ENCODE measurements around the gene VRK3. TPM values are rescaled to one million over a fixed set of nuclear protein-coding genes. Genes with fewer than 3 reads are reported as not detected.

VRK3 gene
- total RNA-seq, 1 donor from 2014 or later, result 8.9 TPM

- H3K9me3 ChIP-seq (ENCODE audit: control insufficient read depth in 3 of 3, low read length in 3 of 3), result no peaks in the 10 kb centered on the region
- no peak overlapping the region for H3K27ac ChIP-seq (ENCODE audit: low read depth, low read length)
- no peak overlapping the region for H3K4me3 ChIP-seq (ENCODE audit: low read length in 3 of 3)
- H3K36me3 ChIP-seq (ENCODE audit: control insufficient read depth in 3 of 3, insufficient read depth in 3 of 3, low read length in 3 of 3), result no peaks in the 10 kb centered on the region
- peaks cover 0 to 2% (median 2%) of the 10 kb centered on the region in 3 donors for H3K27me3 ChIP-seq (ENCODE audit: control insufficient read depth in 3 of 3, insufficient read depth in 3 of 3, low read length in 3 of 3)
- no peak overlapping the region for H3K9ac ChIP-seq (ENCODE audit: low read depth in 1 of 3, low read length in 3 of 3)
- H3K4me1 ChIP-seq (ENCODE audit: control insufficient read depth in 3 of 3, insufficient read depth in 3 of 3, low read length in 3 of 3), result peaks cover 4 to 7% (median 4%) of the 10 kb centered on the region in 3 donors
Observed at GRCh38 chr19:49939721-49940481, 85.3 kb downstream of the VRK3 start.

GRCh38 chr19:49938662-49939061, 86.5 kb downstream of the VRK3 start:
- Histone ChIP-seq H3K9ac (ENCODE audit: low read depth in 1 of 3, low read length in 3 of 3) (no peak overlapping the region), H3K27ac (ENCODE audit: low read depth, low read length) (no peak overlapping the region), H3K4me1 (ENCODE audit: control insufficient read depth in 3 of 3, insufficient read depth in 3 of 3, low read length in 3 of 3) (peaks cover 4 to 7% (median 4%) of the 10 kb centered on the region in 3 donors), H3K36me3 (ENCODE audit: control insufficient read depth in 3 of 3, insufficient read depth in 3 of 3, low read length in 3 of 3) (no peaks in the 10 kb centered on the region), H3K4me3 (ENCODE audit: low read length in 3 of 3) (no peak overlapping the region), H3K27me3 (ENCODE audit: control insufficient read depth in 3 of 3, insufficient read depth in 3 of 3, low read length in 3 of 3) (peaks cover 0 to 2% (median 2%) of the 10 kb centered on the region in 3 donors), H3K9me3 (ENCODE audit: control insufficient read depth in 3 of 3, low read length in 3 of 3) (no peaks in the 10 kb centered on the region)

GRCh38 chr19:49937750-49938381, 87.3 kb downstream of the VRK3 start:
- no peaks in the 10 kb centered on the region for H3K9me3 ChIP-seq (ENCODE audit: control insufficient read depth in 3 of 3, low read length in 3 of 3)
- H3K27ac ChIP-seq (ENCODE audit: low read depth, low read length), result no peak overlapping the region
- H3K4me3 ChIP-seq (ENCODE audit: low read length in 3 of 3), result peak overlapping the region in 1 of 3 donors; percentile 36
- H3K36me3 ChIP-seq (ENCODE audit: control insufficient read depth in 3 of 3, insufficient read depth in 3 of 3, low read length in 3 of 3), result peaks cover 0 to under 1% (median 0%) of the 10 kb centered on the region in 3 donors
- H3K4me1 ChIP-seq (ENCODE audit: control insufficient read depth in 3 of 3, insufficient read depth in 3 of 3, low read length in 3 of 3), result peaks cover 4 to 7% (median 4%) of the 10 kb centered on the region in 3 donors
- H3K9ac ChIP-seq (ENCODE audit: low read depth in 1 of 3, low read length in 3 of 3), result peak overlapping the region in 1 of 3 donors; percentile 16
- H3K27me3 ChIP-seq (ENCODE audit: control insufficient read depth in 3 of 3, insufficient read depth in 3 of 3, low read length in 3 of 3), result peaks cover 0 to 2% (median 2%) of the 10 kb centered on the region in 3 donors

- Histone ChIP-seq H3K27ac (ENCODE audit: low read depth, low read length) (no peak overlapping the region), H3K9me3 (ENCODE audit: control insufficient read depth in 3 of 3, low read length in 3 of 3) (no peaks in the 10 kb centered on the region), H3K36me3 (ENCODE audit: control insufficient read depth in 3 of 3, insufficient read depth in 3 of 3, low read length in 3 of 3) (peaks cover 0 to 2% (median 0%) of the 10 kb centered on the region in 3 donors), H3K4me3 (ENCODE audit: low read length in 3 of 3) (no peak overlapping the region), H3K4me1 (ENCODE audit: control insufficient read depth in 3 of 3, insufficient read depth in 3 of 3, low read length in 3 of 3) (peaks cover 4 to 7% (median 4%) of the 10 kb centered on the region in 3 donors), H3K9ac (ENCODE audit: low read depth in 1 of 3, low read length in 3 of 3) (no peak overlapping the region), H3K27me3 (ENCODE audit: control insufficient read depth in 3 of 3, insufficient read depth in 3 of 3, low read length in 3 of 3) (peaks cover 0 to 2% (median 2%) of the 10 kb centered on the region in 3 donors)
Observed at GRCh38 chr19:49936549-49936948, 88.6 kb downstream of the VRK3 start.

GRCh38 chr19:49933643-49934042, 91.5 kb downstream of the VRK3 start:
- Histone ChIP-seq H3K36me3 (ENCODE audit: control insufficient read depth in 3 of 3, insufficient read depth in 3 of 3, low read length in 3 of 3) (peaks cover 0 to 5% (median 0%) of the 10 kb centered on the region in 3 donors), H3K9ac (ENCODE audit: low read depth in 1 of 3, low read length in 3 of 3) (no peak overlapping the region)

GRCh38 chr19:49932731-49933131, 92.4 kb downstream of the VRK3 start:
- no peak overlapping the region for H3K27ac ChIP-seq (ENCODE audit: low read depth, low read length)
- no peaks in the 10 kb centered on the region for H3K27me3 ChIP-seq (ENCODE audit: control insufficient read depth in 3 of 3, insufficient read depth in 3 of 3, low read length in 3 of 3)

More at GRCh38 chr19:49933643-49934042, 91.5 kb downstream of the VRK3 start:
- Histone ChIP-seq H3K4me3 (ENCODE audit: low read length in 3 of 3) (no peak overlapping the region), H3K9me3 (ENCODE audit: control insufficient read depth in 3 of 3, low read length in 3 of 3) (no peaks in the 10 kb centered on the region), H3K4me1 (ENCODE audit: control insufficient read depth in 3 of 3, insufficient read depth in 3 of 3, low read length in 3 of 3) (peaks cover 5 to 15% (median 6%) of the 10 kb centered on the region in 3 donors), H3K27ac (ENCODE audit: low read depth, low read length) (no peak overlapping the region), H3K27me3 (ENCODE audit: control insufficient read depth in 3 of 3, insufficient read depth in 3 of 3, low read length in 3 of 3) (peaks cover 0 to 2% (median 0%) of the 10 kb centered on the region in 3 donors)

GRCh38 chr19:49932041-49932451, 93.1 kb downstream of the VRK3 start:
- no peak overlapping the region for H3K9ac ChIP-seq (ENCODE audit: low read depth in 1 of 3, low read length in 3 of 3)
- no peak overlapping the region for H3K27ac ChIP-seq (ENCODE audit: low read depth, low read length)
- H3K9me3 ChIP-seq (ENCODE audit: control insufficient read depth in 3 of 3, low read length in 3 of 3), result no peaks in the 10 kb centered on the region
- H3K27me3 ChIP-seq (ENCODE audit: control insufficient read depth in 3 of 3, insufficient read depth in 3 of 3, low read length in 3 of 3), result no peaks in the 10 kb centered on the region
- H3K4me1 ChIP-seq (ENCODE audit: control insufficient read depth in 3 of 3, insufficient read depth in 3 of 3, low read length in 3 of 3), result peaks cover 15 to 23% (median 17%) of the 10 kb centered on the region in 3 donors
- peaks cover 6 to 12% (median 9%) of the 10 kb centered on the region in 3 donors for H3K36me3 ChIP-seq (ENCODE audit: control insufficient read depth in 3 of 3, insufficient read depth in 3 of 3, low read length in 3 of 3)
- no peak overlapping the region for H3K4me3 ChIP-seq (ENCODE audit: low read length in 3 of 3)

More at GRCh38 chr19:49932731-49933131, 92.4 kb downstream of the VRK3 start:
- Histone ChIP-seq H3K4me3 (ENCODE audit: low read length in 3 of 3) (no peak overlapping the region), H3K36me3 (ENCODE audit: control insufficient read depth in 3 of 3, insufficient read depth in 3 of 3, low read length in 3 of 3) (peaks cover 0 to 6% (median 2%) of the 10 kb centered on the region in 3 donors), H3K4me1 (ENCODE audit: control insufficient read depth in 3 of 3, insufficient read depth in 3 of 3, low read length in 3 of 3) (peaks cover 10 to 19% (median 10%) of the 10 kb centered on the region in 3 donors), H3K9ac (ENCODE audit: low read depth in 1 of 3, low read length in 3 of 3) (no peak overlapping the region), H3K9me3 (ENCODE audit: control insufficient read depth in 3 of 3, low read length in 3 of 3) (no peaks in the 10 kb centered on the region)

GRCh38 chr19:49931293-49932040, 93.7 kb downstream of the VRK3 start:
- peaks cover 17 to 29% (median 18%) of the 10 kb centered on the region in 3 donors for H3K4me1 ChIP-seq (ENCODE audit: control insufficient read depth in 3 of 3, insufficient read depth in 3 of 3, low read length in 3 of 3)
- H3K27ac ChIP-seq (ENCODE audit: low read depth, low read length), result no peak overlapping the region
- no peaks in the 10 kb centered on the region for H3K27me3 ChIP-seq (ENCODE audit: control insufficient read depth in 3 of 3, insufficient read depth in 3 of 3, low read length in 3 of 3)
- H3K4me3 ChIP-seq (ENCODE audit: low read length in 3 of 3), result no peak overlapping the region
- no peak overlapping the region for H3K9ac ChIP-seq (ENCODE audit: low read depth in 1 of 3, low read length in 3 of 3)
- H3K36me3 ChIP-seq (ENCODE audit: control insufficient read depth in 3 of 3, insufficient read depth in 3 of 3, low read length in 3 of 3), result peaks cover 10 to 15% (median 11%) of the 10 kb centered on the region in 3 donors
- H3K9me3 ChIP-seq (ENCODE audit: control insufficient read depth in 3 of 3, low read length in 3 of 3), result no peaks in the 10 kb centered on the region

GRCh38 chr19:49930483-49931011, 94.6 kb downstream of the VRK3 start:
- peaks cover 17 to 30% (median 18%) of the 10 kb centered on the region in 3 donors for H3K4me1 ChIP-seq (ENCODE audit: control insufficient read depth in 3 of 3, insufficient read depth in 3 of 3, low read length in 3 of 3)
- H3K9me3 ChIP-seq (ENCODE audit: control insufficient read depth in 3 of 3, low read length in 3 of 3), result no peaks in the 10 kb centered on the region
- peak overlapping the region; percentile 88 for H3K27ac ChIP-seq (ENCODE audit: low read depth, low read length)
- no peak overlapping the region for H3K9ac ChIP-seq (ENCODE audit: low read depth in 1 of 3, low read length in 3 of 3)
- H3K4me3 ChIP-seq (ENCODE audit: low read length in 3 of 3), result peak overlapping the region in 2 of 3 donors; percentile 88 to 95
- no peaks in the 10 kb centered on the region for H3K27me3 ChIP-seq (ENCODE audit: control insufficient read depth in 3 of 3, insufficient read depth in 3 of 3, low read length in 3 of 3)
- H3K36me3 ChIP-seq (ENCODE audit: control insufficient read depth in 3 of 3, insufficient read depth in 3 of 3, low read length in 3 of 3), result peaks cover 10 to 17% (median 11%) of the 10 kb centered on the region in 3 donors
